Suprapubic skin (tissue), 4 donors: Measurements from ENCODE around the gene UBE2QL1. TPM values are rescaled to one million over a fixed set of nuclear protein-coding genes. Genes with fewer than 3 reads are reported as not detected.

Source experiments
- DNase-seq, 2 donors: peaks; one replicate each; pipeline ENCODE4 v3.0.0-alpha.2; 2019; ENCODE audit warnings: low spot score in 2 of 2
- H3K27ac ChIP-seq: fragments of 200-600 bp; sonication (generic); one replicate; pipeline ENCODE4 v1.5.1; 2019
- H3K27me3 ChIP-seq: fragments of 200-600 bp; sonication (generic); one replicate; pipeline ENCODE4 v1.5.1; 2019
- H3K36me3 ChIP-seq: fragments of 200-600 bp; sonication (generic); one replicate; pipeline ENCODE4 v1.5.1; 2019
- H3K4me1 ChIP-seq: fragments of 200-600 bp; sonication (generic); one replicate; pipeline ENCODE4 v1.5.1; 2019
- H3K4me3 ChIP-seq: fragments of 200-600 bp; sonication (generic); one replicate; pipeline ENCODE4 v1.5.1; 2019; ENCODE audit warnings: mild to moderate bottlenecking
- H3K9me3 ChIP-seq: fragments of 200-600 bp; sonication (generic); one replicate; pipeline ENCODE4 v1.5.1; 2019
- CTCF ChIP-seq, 2 donors: fragments of 200-600 bp in 1 of 2; fragments of 450-650 bp in 1 of 2; sonication (generic) in 1 of 2; IDR thresholded peaks; one replicate each; pipeline ENCODE4 v1.5.1; 2016 to 2019; ENCODE audit warnings: antibody characterized with exemption in 2 of 2, mild to moderate bottlenecking in 1 of 2, moderate library complexity in 1 of 2
- EP300 ChIP-seq: sonication (generic); formaldehyde crosslinking; IDR thresholded peaks from one replicate; pipeline ENCODE4 v1.6.1; 2017; ENCODE audit warnings: antibody characterized with exemption
- POLR2A ChIP-seq, 2 donors: fragments of 450-650 bp; IDR thresholded peaks; one replicate each; pipeline ENCODE4 v1.6.1; 2017; ENCODE audit warnings: antibody characterized with exemption in 2 of 2, mild to moderate bottlenecking in 2 of 2, moderate library complexity in 2 of 2
- POLR2AphosphoS5 ChIP-seq, 3 donors: sonication (generic); formaldehyde crosslinking; IDR thresholded peaks; one replicate each; pipeline ENCODE4 v1.6.1; 2017; ENCODE audit warnings: antibody characterized with exemption in 3 of 3
- WGBS: methylation state at CpG from one replicate; pipeline ENCODE4 v1.1.5; 2018; 5-methylcytosine and 5-hydroxymethylcytosine counted together
- total RNA-seq, 4 donors: library from RNA; depleted of rRNA; stranded (reverse); fragments of >200 nt; gene quantifications; one replicate each; pipeline ENCODE4 v1.1.0, GENCODE V29; 2016

Gene UBE2QL1
- total RNA-seq, 4 donors from 2014 or later = 1.1 to 5.0 (median 3.2) TPM

- Histone ChIP-seq H3K36me3 (no peaks in the 10 kb centered on the region), H3K4me3 (no peak overlapping the region), H3K27ac (no peak overlapping the region), H3K27me3 (peaks cover 16% of the 10 kb centered on the region), H3K4me1 (no peaks in the 10 kb centered on the region), H3K9me3 (no peaks in the 10 kb centered on the region)
- 79% methylated on average over 6 of the region's 6 CpGs for WGBS
- no peak for DNase-seq
- TF ChIP-seq POLR2AphosphoS5 (IDR thresholded peaks at IDR 0.05) (no peak), CTCF (IDR thresholded peaks at IDR 0.05) (no peak), EP300 (no peak)
Measured at GRCh38 chr5:6456766-6457370, 8.2 kb downstream of the UBE2QL1 start.

- H3K36me3 ChIP-seq = no peaks in the 10 kb centered on the region
- H3K4me1 ChIP-seq = no peaks in the 10 kb centered on the region
- no peak for DNase-seq
- H3K27ac ChIP-seq = no peak overlapping the region
- peaks cover 13% of the 10 kb centered on the region for H3K27me3 ChIP-seq
- no peak overlapping the region for H3K4me3 ChIP-seq
- 75% methylated on average over 5 of the region's 5 CpGs for WGBS
- TF ChIP-seq EP300 (no peak), POLR2AphosphoS5 (IDR thresholded peaks at IDR 0.05) (no peak), POLR2A (IDR thresholded peaks at IDR 0.05) (no peak), CTCF (IDR thresholded peaks at IDR 0.05) (no peak)
- no peaks in the 10 kb centered on the region for H3K9me3 ChIP-seq
Measured at GRCh38 chr5:6457592-6457991, 8.9 kb downstream of the UBE2QL1 start.

GRCh38 chr5:6458833-6459232, 10.2 kb downstream of the UBE2QL1 start:
- Histone ChIP-seq H3K9me3 (no peaks in the 10 kb centered on the region), H3K27me3 (peaks cover 8% of the 10 kb centered on the region), H3K36me3 (no peaks in the 10 kb centered on the region), H3K4me1 (no peaks in the 10 kb centered on the region), H3K27ac (no peak overlapping the region), H3K4me3 (no peak overlapping the region)
- TF ChIP-seq CTCF (IDR thresholded peaks at IDR 0.05) (no peak), POLR2A (IDR thresholded peaks at IDR 0.05) (no peak), EP300 (no peak), POLR2AphosphoS5 (IDR thresholded peaks at IDR 0.05) (no peak)
- DNase-seq = no peak
- WGBS = 91% methylated on average over 4 of the region's 4 CpGs

- no peak for DNase-seq
- no peak for TF ChIP-seq POLR2A (IDR thresholded peaks at IDR 0.05)
- TF ChIP-seq POLR2AphosphoS5 (IDR thresholded peaks at IDR 0.05) = no peak
- TF ChIP-seq CTCF (IDR thresholded peaks at IDR 0.05) = no peak
- no peak for TF ChIP-seq EP300
- no peak overlapping the region for H3K27ac ChIP-seq
Measured at GRCh38 chr5:6459896-6460295, 11.2 kb downstream of the UBE2QL1 start.

GRCh38 chr5:6461006-6461405, 12.3 kb downstream of the UBE2QL1 start:
- Histone ChIP-seq H3K4me3 (no peak overlapping the region), H3K9me3 (no peaks in the 10 kb centered on the region), H3K4me1 (no peaks in the 10 kb centered on the region), H3K36me3 (no peaks in the 10 kb centered on the region), H3K27me3 (peaks cover 8% of the 10 kb centered on the region), H3K27ac (no peak overlapping the region)
- 81% methylated on average over 2 of the region's 2 CpGs for WGBS
- no peak for TF ChIP-seq POLR2AphosphoS5 (IDR thresholded peaks at IDR 0.05)
- no peak for TF ChIP-seq CTCF (IDR thresholded peaks at IDR 0.05)
- TF ChIP-seq EP300 = no peak
- no peak for TF ChIP-seq POLR2A (IDR thresholded peaks at IDR 0.05)
- no peak for DNase-seq

More at GRCh38 chr5:6459896-6460295, 11.2 kb downstream of the UBE2QL1 start:
- Histone ChIP-seq H3K27me3 (peaks cover 8% of the 10 kb centered on the region), H3K9me3 (no peaks in the 10 kb centered on the region), H3K4me1 (no peaks in the 10 kb centered on the region), H3K36me3 (no peaks in the 10 kb centered on the region), H3K4me3 (no peak overlapping the region)
- WGBS = 62% methylated on average over 5 of the region's 5 CpGs
